Measurements from ENCODE around the gene C10orf67. TPM values are rescaled to one million over a fixed set of nuclear protein-coding genes. Genes with fewer than 3 reads are reported as not detected.

C10orf67 gene
- total RNA-seq, 1 experiment from 2014 or later = not detected

- Histone ChIP-seq H3K23me2 (ENCODE audit: insufficient read length, low read depth, low read length, poor library complexity, severe bottlenecking) (no peaks in the 10 kb centered on the region), H3K9ac (ENCODE audit: extremely low read depth, insufficient read length, low read length) (no peak overlapping the region), H3K14ac (ENCODE audit: insufficient read depth, low read length) (no peak overlapping the region), H4K20me1 (ENCODE audit: control insufficient read depth, insufficient read depth, insufficient read length) (no peaks in the 10 kb centered on the region), H3K4me2 (ENCODE audit: insufficient read depth, insufficient read length, low read length) (no peak overlapping the region), H4K8ac (replicated peaks; ENCODE audit: insufficient read length, low read depth, low read length) (no peak overlapping the region), H2AK5ac (ENCODE audit: insufficient read length, low read length) (no peak overlapping the region), H3K79me2 (ENCODE audit: insufficient read depth, low read length) (no peaks in the 10 kb centered on the region), H3K56ac (ENCODE audit: insufficient read length, low read depth, low read length) (no peak overlapping the region), H2AFZ (ENCODE audit: low read length) (no peak overlapping the region), H3K9me3 (ENCODE audit: control insufficient read depth, low read depth, low read length) (no peaks in the 10 kb centered on the region), H4K91ac (ENCODE audit: insufficient read length, low read depth, low read length) (no peak overlapping the region), H3K79me1 (ENCODE audit: insufficient read depth, low read depth, low read length, poor library complexity, severe bottlenecking) (no peaks in the 10 kb centered on the region), H2BK12ac (ENCODE audit: insufficient read length, low read depth, low read length) (no peak overlapping the region), H3K18ac (ENCODE audit: insufficient read length, low read depth, low read length) (no peak overlapping the region), H4K5ac (ENCODE audit: insufficient read length, low read depth, low read length) (no peak overlapping the region), H2BK20ac (ENCODE audit: low read depth, low read length, poor library complexity, severe bottlenecking) (no peak overlapping the region), H3K4ac (ENCODE audit: low read depth, low read length) (no peak overlapping the region), H3T11ph (ENCODE audit: low read length) (no peak overlapping the region), H3K4me1 (ENCODE audit: insufficient read depth, low read length) (no peaks in the 10 kb centered on the region), H2BK5ac (ENCODE audit: insufficient read length, low read length) (no peak overlapping the region), H3K27me3 (ENCODE audit: insufficient read depth, low read length) (no peaks in the 10 kb centered on the region), H2BK15ac (ENCODE audit: low read depth, low read length) (no peak overlapping the region), H3K23ac (ENCODE audit: insufficient read length, low read depth, low read length) (no peak overlapping the region), H3K27ac (ENCODE audit: insufficient read length, low read depth, low read length) (no peak overlapping the region), H2BK120ac (ENCODE audit: low read depth, low read length, poor library complexity, severe bottlenecking) (no peak overlapping the region)
- Mint-ChIP-seq H3K4me1 (peaks cover 0 to 2% of the 10 kb centered on the region in 2 experiments; a peak in 1 of 4 replicates), H3K4me3 (no peak overlapping the region), H3K27me3 (ENCODE audit: low read depth) (no peaks in the 10 kb centered on the region; the same call in 1 of the 2 replicates), H3K27ac (no peak overlapping the region), H3K9me3 (no peaks in the 10 kb centered on the region), H3K36me3 (ENCODE audit: insufficient read depth in 1 of 3, low read depth in 3 of 3) (no peaks in the 10 kb centered on the region)
- no peak for TF ChIP-seq CTCF (conservative IDR thresholded peaks at IDR 0.05)
- no CpG with 5 or more reads among the region's 2 CpGs for WGBS (ENCODE audit: extremely low coverage, insufficient read length, low lambda C conversion rate)
- no peak for DNase-seq
These were observed 17.1 kb upstream of the C10orf67 start for GRCh38 chr10:23361665-23362064.

Measured in H9 (cell line).